Fibroblast of skin of left quadriceps (primary cell): ENCODE data around the gene PEX5L.
A peak's percentile ranks its signal among the peaks of the same experiment; 100 is the strongest.

Experiments used
- DNase-seq, 2 experiments: peaks; one replicate each; pipeline ENCODE4 v3.0.0-alpha.2; 2013; ENCODE audit warnings: low read depth in 2 of 2

PEX5L gene

GRCh38 chr3:179775416-179776122 lies 261.2 kb downstream of the PEX5L start:
- DNase-seq, result no peak

GRCh38 chr3:179772297-179772696 lies 264.4 kb downstream of the PEX5L start:
- no peak for DNase-seq

DNA sequence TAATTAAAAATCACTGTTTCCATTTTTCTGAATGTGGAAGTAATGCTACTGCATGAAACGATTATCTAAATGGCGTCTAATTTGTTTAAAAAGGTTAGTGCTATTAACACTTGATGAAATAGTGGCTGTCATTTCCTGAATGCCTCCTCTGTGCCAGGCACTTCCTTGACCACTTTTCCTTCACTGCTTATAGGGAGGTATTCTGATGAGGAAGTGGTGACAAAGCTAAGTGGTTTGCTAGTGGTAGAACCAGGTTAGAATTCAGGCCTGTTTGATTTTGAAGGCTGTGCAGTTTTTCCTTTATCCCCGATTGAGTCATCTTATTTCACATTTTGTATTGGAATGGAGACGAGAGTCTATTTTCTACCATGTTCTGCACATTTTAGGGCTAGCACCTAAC lies 264.9 kb downstream of the PEX5L start:
- DNase-seq, result no peak

DNA sequence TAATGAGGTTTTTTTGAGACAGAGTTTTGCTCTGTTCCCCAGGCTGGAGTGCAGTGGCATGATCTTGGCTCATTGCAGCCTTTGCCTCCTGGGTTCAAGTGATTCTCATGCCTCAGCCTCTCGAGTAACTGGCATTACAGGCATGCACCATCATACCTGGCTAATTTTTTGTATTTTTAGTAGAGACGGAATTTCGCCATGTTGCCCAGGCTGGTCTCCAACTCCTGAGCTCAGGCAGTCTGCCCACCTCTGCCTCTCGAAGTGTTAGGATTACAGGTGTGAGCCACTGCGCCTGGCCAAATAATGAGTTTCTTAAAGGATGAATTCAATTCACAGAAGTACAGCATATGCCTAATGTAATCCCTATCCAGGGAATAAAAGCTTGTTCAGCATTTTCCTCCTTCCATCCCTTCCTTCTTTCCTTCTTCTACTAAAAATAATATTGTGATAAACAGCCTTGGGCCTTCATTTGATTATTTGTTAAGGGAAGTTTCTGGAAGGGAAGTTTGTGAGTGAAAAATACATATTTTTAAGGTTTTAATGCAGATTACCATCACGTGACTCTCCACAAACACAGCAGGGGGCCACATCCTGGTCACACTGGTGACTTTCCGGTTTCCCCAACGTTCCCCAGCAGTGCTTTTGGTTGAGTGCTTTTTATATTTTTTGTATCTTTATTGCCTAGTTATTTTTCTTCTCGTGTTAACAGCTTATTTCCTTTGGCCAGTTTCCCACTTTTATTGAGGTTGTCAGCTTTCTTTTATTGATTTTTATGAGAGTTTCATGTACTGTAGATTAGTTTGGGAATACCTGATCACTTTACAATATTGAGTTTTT lies 267.1 kb downstream of the PEX5L start:
- no peak for DNase-seq

DNA sequence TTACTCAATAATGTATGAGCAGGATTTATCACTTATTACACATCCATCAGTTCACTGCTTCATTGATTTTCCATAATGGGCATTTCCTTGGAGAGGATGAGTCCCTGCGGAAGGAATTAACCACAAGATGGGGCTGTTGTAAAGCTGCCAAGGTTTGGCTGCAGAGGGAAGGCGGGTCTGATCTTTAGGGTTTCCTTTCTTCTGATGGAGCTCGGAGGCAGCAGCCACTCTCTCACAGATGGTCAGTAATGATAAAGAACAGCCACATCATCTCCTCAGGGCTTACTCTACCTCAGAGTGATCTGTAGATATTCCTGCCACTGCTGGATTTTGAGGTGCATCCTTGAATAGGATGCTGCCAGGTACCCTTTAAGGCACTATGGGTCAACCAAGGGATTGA lies 268.7 kb downstream of the PEX5L start:
- DNase-seq, result peak; percentile 61 to 63

GRCh38 chr3:179766416-179767133 lies 270.2 kb downstream of the PEX5L start:
- DNase-seq, result no peak

DNA sequence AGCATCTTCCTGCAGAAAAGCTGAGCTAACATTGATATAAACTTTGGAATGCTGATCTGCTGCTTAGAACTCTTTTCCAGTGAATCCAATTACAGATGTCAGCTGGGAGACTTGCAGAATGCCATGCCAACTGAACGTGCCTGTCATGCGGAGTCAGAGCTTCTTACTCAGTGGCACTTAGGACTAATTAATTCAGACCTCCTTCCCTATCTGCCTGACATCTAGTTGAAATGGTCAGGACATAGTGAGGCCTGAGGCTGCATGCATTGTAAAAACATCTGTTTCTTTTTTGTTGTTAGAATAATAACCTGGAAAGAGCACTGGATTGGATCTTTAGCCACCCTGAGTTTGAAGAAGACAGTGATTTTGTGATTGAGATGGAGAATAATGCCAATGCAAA lies 271.3 kb downstream of the PEX5L start:
- no peak for DNase-seq

DNA sequence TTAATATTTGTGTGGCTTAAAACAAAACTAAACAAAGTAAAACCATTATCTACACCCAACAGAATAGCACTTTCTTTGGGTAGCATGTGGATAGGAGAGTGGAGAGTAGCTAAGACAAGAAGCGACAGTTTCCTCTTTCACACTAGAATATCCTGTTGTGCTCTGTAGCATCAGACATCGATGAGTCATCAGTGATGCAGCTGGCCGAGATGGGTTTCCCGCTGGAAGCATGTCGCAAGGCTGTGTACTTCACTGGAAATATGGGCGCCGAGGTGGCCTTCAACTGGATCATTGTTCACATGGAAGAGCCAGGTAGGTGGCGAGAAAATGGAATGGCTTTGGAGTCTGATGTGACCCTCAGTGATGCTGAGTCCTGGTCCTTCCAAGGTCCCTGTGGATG lies 275.8 kb downstream of the PEX5L start:
- DNase-seq, result no peak

DNA sequence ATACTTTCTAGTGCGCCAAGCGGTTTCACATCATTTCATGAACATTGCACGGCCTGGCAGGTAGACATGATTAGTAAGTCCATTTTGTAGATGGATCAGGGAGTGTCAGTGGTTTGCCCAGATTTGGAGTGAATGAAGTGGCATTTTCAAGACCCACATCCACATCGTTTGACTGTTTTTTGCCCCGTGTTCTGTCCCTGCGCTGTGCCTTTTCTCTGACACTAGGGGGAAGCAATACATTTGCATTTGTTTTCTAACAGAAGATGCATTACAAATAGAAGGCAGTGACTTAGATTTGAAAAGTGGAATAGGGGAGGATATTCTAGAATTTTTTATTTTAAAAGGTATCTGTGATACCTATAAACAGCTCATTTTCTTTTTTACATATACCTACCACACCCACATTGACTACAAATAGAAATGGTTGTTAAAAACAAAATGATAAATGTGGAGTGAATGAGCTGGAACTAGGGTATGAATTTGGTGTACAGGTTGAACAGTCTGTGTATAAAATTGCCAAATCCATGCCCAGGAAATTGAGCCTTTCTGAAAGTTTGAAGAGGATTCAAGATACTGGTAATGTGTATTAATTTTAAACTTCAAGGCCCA lies 285.9 kb downstream of the PEX5L start:
- DNase-seq, result no peak

- DNase-seq, result no peak
Measured at GRCh38 chr3:179745716-179746115, 291.0 kb downstream of the PEX5L start.

DNA sequence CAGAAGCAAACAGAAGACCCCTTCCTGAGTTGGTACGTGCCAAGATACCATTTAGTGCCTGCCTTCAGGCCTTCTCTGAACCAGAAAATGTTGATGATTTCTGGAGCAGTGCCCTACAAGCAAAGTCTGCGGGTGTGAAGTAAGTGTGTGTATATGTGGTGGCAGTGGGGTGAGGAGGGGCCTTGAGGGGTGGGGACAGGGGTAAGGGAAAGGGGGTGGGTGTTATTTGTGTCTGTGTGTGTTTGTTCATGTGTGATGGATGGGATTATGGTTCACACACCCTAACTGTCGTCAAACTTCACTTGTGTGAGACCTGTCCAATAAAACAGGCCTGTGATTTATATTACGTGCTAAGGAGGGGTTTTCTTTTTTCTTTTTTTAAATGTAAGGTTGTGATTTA lies 291.7 kb downstream of the PEX5L start:
- DNase-seq, result no peak
